Sciatic nerve (tissue), 1 donor: ENCODE data around the gene PHOSPHO1. TPM values are rescaled to one million over a fixed set of nuclear protein-coding genes. Genes with fewer than 3 reads are reported as not detected.

Source experiments
- total RNA-seq: library from RNA; stranded (reverse); fragmentation: NEBNext Ultra II Directional; extraction: Animal tissue kit (Norgen Biotek cat#: 25700); gene quantifications from one replicate; pipeline ENCODE4 v1.2.1, GENCODE V29; 2021
- donor health status: DM: no; HTN: no; CAD: no.

PHOSPHO1 gene
- total RNA-seq, 1 donor from 2014 or later: 6.2 TPM

Other genes starting within 250 kb of the PHOSPHO1 start
- gene IGF2BP1, start 233.4 kb downstream of the PHOSPHO1 start, total RNA-seq: not detected
- gene B4GALNT2, start 98.0 kb downstream of the PHOSPHO1 start, total RNA-seq: 0.13 TPM
- gene GNGT2, start 20.2 kb downstream of the PHOSPHO1 start, total RNA-seq: 1.3 TPM
- 8.5 TPM for gene ABI3, start 20.1 kb downstream of the PHOSPHO1 start, total RNA-seq
- 60.9 TPM for gene ZNF652, start 131.5 kb upstream of the PHOSPHO1 start, total RNA-seq
- gene PHB1, start 184.1 kb upstream of the PHOSPHO1 start, total RNA-seq: 93.5 TPM